Loucy (cell line): Measurements from ENCODE around the gene PUS10.
"Not testable (repeated sequence)": the region's sequence is repeated elsewhere in the genome, so short reads cannot be mapped to it uniquely, and the experiment has no call there.

Experiments
- CTCF ChIP-seq: fragments of 200-600 bp; sonication (generic); conservative IDR thresholded peaks from 2 replicates; pipeline ENCODE4 v1.5.1; 2014; ENCODE audit warnings: mild to moderate bottlenecking, antibody characterized with exemption, low read length
- EZH2phosphoT487 ChIP-seq: fragments of 200-600 bp; IDR thresholded peaks from 2 replicates; pipeline ENCODE4 v1.6.1; 2018; ENCODE audit warnings: antibody characterized with exemption, mild to moderate bottlenecking, moderate library complexity, borderline replicate concordance

DNA sequence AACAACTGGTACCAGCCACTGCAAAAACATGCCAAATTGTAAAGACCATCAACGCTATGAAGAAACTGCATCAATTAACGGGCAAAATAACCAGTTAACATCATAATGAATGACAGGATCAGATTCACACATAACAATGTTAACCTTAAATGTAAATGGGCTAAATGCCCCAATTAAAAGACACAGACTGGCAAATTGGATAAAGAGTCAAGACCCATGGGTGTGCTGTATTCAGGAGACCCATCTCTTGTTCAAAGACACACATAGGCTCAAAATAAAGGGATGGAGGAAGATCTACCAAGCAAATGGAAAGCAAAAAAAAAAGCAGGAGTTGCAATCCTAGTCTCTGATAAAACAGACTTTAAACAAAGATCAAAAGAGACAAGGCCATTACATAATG lies 18.6 kb upstream of the PUS10 start:
- TF ChIP-seq CTCF, EZH2phosphoT487: not testable (repeated sequence)
